CD4-positive, alpha-beta T cell treated with Interleukin-17A for 4 hours (primary cell): ENCODE measurements around the gene TFE3.
A peak's percentile ranks its signal among the peaks of the same experiment; 100 is the strongest.

Source experiments
- DNase-seq: peaks from one replicate; pipeline ENCODE4 v3.0.0-alpha.2; 2020; ENCODE audit warnings: mixed read lengths

The TFE3 gene

GRCh38 chrX:49043220-49043986 is at the start of gene TFE3:
TSS of gene TFE3 (minus strand) at chrX:49043357. CDS start at chrX:49043226, 131 bp downstream.
- peak; percentile 97 for DNase-seq

GRCh38 chrX:49089553-49089952 is 46.4 kb upstream of the TFE3 start:
- no peak for DNase-seq

- DNase-seq = no peak
Observed at GRCh38 chrX:49082271-49082871, 39.2 kb upstream of the TFE3 start.

- DNase-seq = peak; percentile 78
Observed at GRCh38 chrX:49079489-49080428, 36.6 kb upstream of the TFE3 start, which contains the start of gene WDR45. TSS of gene WDR45 (minus strand) at chrX:49079887. CDS start at chrX:49078095, 1,792 bp downstream.

- no peak for DNase-seq
Observed at GRCh38 chrX:49077941-49078340, 34.8 kb upstream of the TFE3 start.

GRCh38 chrX:49075347-49075746 is 32.2 kb upstream of the TFE3 start:
- DNase-seq = no peak

- DNase-seq = peak; percentile 92
Observed at GRCh38 chrX:49073601-49074575, 30.7 kb upstream of the TFE3 start, which contains the start of gene PRAF2. TSS of gene PRAF2 (minus strand) at chrX:49074002. CDS start at chrX:49073987, 15 bp downstream.

GRCh38 chrX:49072712-49073095 is 29.5 kb upstream of the TFE3 start:
- DNase-seq = no peak

- no peak for DNase-seq
Observed at GRCh38 chrX:49071877-49072711, 28.9 kb upstream of the TFE3 start.

- DNase-seq = no peak
Observed at GRCh38 chrX:49070988-49071387, 27.8 kb upstream of the TFE3 start.

GRCh38 chrX:49069038-49069437 is 25.9 kb upstream of the TFE3 start:
- no peak for DNase-seq

GRCh38 chrX:49067285-49068120 is 24.3 kb upstream of the TFE3 start:
- no peak for DNase-seq

- no peak for DNase-seq
Observed at GRCh38 chrX:49066690-49067089, 23.5 kb upstream of the TFE3 start.

GRCh38 chrX:49066278-49066677 is 23.1 kb upstream of the TFE3 start:
- DNase-seq = no peak

GRCh38 chrX:49064735-49065134 is 21.6 kb upstream of the TFE3 start:
- no peak for DNase-seq

GRCh38 chrX:49064303-49064702 is 21.1 kb upstream of the TFE3 start:
- no peak for DNase-seq

GRCh38 chrX:49063715-49064114 is 20.6 kb upstream of the TFE3 start:
- DNase-seq = no peak

GRCh38 chrX:49061916-49062315 is 18.8 kb upstream of the TFE3 start:
- DNase-seq = no peak

- DNase-seq = no peak
Observed at GRCh38 chrX:49061490-49061889, 18.3 kb upstream of the TFE3 start.

GRCh38 chrX:49060914-49061313 is 17.8 kb upstream of the TFE3 start:
- no peak for DNase-seq
